ENCODE results near the gene RPS27.

Gene RPS27

DNA sequence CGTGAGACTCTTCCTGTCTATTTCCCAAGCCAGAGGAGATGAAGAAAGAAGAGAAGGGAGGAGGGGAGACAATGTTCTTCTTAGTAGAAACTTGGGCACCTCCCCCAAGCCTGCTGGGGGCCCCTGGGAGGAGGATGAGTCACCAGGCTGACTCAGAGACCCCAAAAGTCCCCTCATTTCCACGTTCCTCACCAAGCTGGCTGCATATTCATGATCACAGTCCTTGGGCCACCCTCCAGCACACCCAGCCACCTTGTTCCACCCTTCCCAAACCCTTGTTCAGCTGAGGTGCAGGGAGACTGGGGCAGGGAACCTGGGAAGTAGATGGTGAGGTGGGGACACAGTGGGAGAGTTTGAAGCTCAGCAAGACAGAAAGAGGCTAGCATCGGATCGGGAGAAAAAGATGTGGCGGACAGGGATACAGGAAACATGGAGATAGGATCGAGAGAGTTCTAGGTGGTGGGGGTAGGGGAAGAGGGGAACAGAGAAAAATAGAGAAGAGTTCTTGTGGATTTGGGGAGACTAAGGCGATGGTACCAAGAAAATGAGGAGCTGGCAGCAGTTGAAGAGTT, 5.1 kb upstream of the RPS27 start:
- DNase-seq (ENCODE audit: low read depth) = no peak
- in situ Hi-C loops (cut with HindIII; ENCODE audit: low sequenced_read_pairs) = no loop called here
- H3K4me3 ChIP-seq (ENCODE audit: low read depth, low read length) = peak overlapping the region; percentile 91
- TF ChIP-seq, protein P1, sequence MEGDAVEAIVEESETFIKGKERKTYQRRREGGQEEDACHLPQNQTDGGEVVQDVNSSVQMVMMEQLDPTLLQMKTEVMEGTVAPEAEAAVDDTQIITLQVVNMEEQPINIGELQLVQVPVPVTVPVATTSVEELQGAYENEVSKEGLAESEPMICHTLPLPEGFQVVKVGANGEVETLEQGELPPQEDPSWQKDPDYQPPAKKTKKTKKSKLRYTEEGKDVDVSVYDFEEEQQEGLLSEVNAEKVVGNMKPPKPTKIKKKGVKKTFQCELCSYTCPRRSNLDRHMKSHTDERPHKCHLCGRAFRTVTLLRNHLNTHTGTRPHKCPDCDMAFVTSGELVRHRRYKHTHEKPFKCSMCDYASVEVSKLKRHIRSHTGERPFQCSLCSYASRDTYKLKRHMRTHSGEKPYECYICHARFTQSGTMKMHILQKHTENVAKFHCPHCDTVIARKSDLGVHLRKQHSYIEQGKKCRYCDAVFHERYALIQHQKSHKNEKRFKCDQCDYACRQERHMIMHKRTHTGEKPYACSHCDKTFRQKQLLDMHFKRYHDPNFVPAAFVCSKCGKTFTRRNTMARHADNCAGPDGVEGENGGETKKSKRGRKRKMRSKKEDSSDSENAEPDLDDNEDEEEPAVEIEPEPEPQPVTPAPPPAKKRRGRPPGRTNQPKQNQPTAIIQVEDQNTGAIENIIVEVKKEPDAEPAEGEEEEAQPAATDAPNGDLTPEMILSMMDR (IDR thresholded peaks at IDR 0.05; ENCODE audit: low read depth, low read length, missing control alignments) = no peak

DNA sequence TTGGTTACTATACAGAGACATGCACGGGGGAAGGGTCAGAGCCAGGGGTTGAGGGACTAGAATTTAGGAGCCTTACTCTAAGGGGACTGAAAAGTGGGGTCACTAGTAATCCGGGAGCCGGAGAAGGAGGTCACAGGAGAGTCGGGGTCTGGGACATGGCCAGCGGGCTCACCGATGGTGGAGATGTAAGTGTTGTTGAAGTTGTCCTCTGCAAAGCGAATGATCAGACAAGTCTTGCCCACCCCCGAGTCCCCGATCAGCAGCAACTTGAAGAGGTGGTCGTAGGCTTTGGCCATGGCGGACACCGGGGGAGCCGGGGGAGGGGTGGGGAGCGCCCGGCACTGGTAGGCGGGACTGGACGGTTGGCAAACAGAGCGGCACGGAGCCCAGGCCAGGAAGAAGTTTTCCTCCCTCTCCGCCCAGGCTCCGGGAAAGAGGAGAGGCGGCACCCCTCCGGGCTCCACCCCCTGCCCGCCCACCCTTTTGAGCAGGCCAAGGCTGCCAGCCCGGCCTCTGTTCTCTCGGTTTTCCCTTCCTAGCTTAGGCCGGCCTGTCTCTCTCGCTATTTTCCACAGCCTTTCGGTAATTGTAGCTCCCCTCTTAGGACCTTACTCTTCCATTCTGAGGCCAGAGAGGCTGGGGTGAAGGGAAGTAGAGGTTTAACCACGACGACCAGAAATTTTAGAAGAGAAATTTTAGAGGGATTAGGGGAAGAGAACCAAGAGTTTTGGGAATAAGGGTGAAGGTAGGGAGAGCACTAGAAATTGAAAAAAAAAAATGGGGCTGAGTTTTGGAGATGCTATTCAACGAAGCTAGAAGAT, 4.4 kb upstream of the RPS27 start, which contains the start of gene RAB13:
TSS of gene RAB13 (minus strand) at position 399 of the 821 bp plus-strand sequence. CDS start at position 296, 103 bp downstream.
- TF ChIP-seq, protein P1 (IDR thresholded peaks at IDR 0.05; ENCODE audit: low read depth, low read length, missing control alignments) = no peak
- in situ Hi-C loops (cut with HindIII; ENCODE audit: low sequenced_read_pairs) = no loop called here
- DNase-seq (ENCODE audit: low read depth) = no peak

DNA sequence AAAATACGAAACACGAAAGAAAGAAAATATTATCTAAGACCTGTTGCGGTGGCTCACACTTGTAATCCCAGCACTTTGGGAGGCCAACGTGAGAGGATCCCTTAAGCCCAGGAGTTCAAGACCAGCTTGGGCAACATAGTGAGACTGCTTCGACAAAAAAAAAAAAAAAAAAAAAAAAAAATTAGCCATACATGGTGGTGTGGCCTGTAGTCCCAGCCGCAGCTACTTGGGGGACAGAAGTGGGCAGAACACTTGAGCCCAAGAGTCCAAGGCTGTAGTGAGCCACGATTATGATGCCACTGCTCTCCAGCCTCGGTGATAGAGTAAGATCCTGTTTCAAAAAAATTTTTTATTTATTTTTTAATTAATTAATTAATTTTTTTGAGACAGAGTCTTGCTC, 2.9 kb upstream of the RPS27 start:
- in situ Hi-C loops (cut with HindIII; ENCODE audit: low sequenced_read_pairs) = no loop called here
- no peak for DNase-seq (ENCODE audit: low read depth)
- TF ChIP-seq, protein P1 (IDR thresholded peaks at IDR 0.05; ENCODE audit: low read depth, low read length, missing control alignments) = no peak
- H3K4me3 ChIP-seq (ENCODE audit: low read depth, low read length) = no peak overlapping the region

More for the DNA sequence above, 4.4 kb upstream of the RPS27 start, which contains the start of gene RAB13:
- peak within 1 kb of the TSS; percentile 91 for H3K4me3 ChIP-seq (ENCODE audit: low read depth, low read length)

DNA sequence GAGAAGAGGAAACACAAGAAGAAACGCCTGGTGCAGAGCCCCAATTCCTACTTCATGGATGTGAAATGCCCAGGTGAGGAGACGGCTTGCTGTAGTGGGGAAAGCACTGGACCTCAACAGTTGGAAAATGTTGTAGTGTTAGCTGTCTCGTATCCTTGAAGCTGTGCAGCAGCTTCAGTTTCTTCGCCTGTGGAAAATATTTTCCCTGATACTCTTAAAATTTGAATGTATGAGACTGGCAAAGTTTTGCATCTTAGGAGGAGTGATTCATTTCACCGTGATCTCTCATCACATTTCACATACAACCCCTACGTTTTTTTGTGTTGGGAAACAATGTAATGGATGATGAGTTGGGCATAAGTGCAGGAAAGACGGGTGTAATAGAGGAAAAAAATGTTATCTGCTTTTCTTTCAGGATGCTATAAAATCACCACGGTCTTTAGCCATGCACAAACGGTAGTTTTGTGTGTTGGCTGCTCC, 629 bp downstream of the RPS27 start:
- TF ChIP-seq, protein P1 (IDR thresholded peaks at IDR 0.05; ENCODE audit: low read depth, low read length, missing control alignments) = no peak
- H3K4me3 ChIP-seq (ENCODE audit: low read depth, low read length) = peak overlapping the region; percentile 85
- DNase-seq (ENCODE audit: low read depth) = no peak
- in situ Hi-C loops (cut with HindIII; ENCODE audit: low sequenced_read_pairs) = no loop called here

DNA sequence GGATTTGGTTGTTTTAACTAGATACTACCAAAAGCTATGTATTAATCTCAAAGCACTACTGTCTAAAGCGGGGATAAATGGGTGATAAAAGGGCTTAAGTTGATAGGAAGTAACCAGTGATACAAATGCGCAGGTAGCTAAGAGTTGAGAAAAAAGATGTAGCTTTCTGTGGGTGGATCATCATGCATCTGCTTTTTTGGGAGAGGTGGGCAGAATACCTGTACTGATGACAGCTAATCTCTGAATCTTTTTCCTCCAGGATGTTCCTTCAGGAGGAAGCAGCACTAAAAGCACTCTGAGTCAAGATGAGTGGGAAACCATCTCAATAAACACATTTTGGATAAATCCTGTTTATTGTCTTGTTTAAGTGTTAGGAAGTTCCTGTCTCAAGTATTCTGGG, 1.2 kb downstream of the RPS27 start:
- TF ChIP-seq, protein P1 (IDR thresholded peaks at IDR 0.05; ENCODE audit: low read depth, low read length, missing control alignments) = no peak
- in situ Hi-C loops (cut with HindIII; ENCODE audit: low sequenced_read_pairs) = no loop called here
- no peak for DNase-seq (ENCODE audit: low read depth)
- peak overlapping the region; percentile 85 for H3K4me3 ChIP-seq (ENCODE audit: low read depth, low read length)

DNA sequence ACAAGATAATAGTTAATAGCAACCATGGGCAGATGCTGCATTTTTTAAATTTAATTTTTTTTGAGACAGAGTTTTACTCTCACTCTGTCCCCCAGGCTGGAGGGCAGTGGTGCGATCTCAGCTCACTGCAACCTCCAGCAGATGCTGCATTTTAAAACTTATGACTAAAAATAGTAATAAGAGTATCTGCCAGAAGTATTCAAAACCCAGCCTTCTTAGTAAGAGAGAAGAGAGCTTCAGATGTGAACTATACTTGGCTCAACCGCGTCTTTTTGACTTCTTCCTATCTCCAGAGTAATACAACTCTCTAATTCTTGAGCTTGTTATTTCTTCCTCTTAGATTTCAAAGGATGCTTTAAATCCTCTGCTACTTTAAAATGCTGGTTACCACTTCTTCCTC, 4.6 kb downstream of the RPS27 start:
- in situ Hi-C loops (cut with HindIII; ENCODE audit: low sequenced_read_pairs) = no loop called here

More for the DNA sequence above, 4.6 kb downstream of the RPS27 start:
- no peak for DNase-seq (ENCODE audit: low read depth)
- no peak overlapping the region for H3K4me3 ChIP-seq (ENCODE audit: low read depth, low read length)
- TF ChIP-seq, protein P1 (IDR thresholded peaks at IDR 0.05; ENCODE audit: low read depth, low read length, missing control alignments) = no peak
